Neuronal stem cell (in vitro differentiated cells): ENCODE results near the gene SLC7A6.

Source experiments
- DNase-seq: peaks from one replicate; pipeline ENCODE4 v3.0.0-alpha.2; 2013; ENCODE audit warnings: low spot score
- H2AFZ ChIP-seq: one replicate; pipeline ENCODE4 v1.6.1; 2013; ENCODE audit warnings: mild to moderate bottlenecking, low read length, inconsistent platforms
- H2AK5ac ChIP-seq: 2 replicates; pipeline ENCODE4 v1.6.1; 2013; ENCODE audit warnings: low read depth, mild to moderate bottlenecking, inconsistent platforms, low read length, moderate library complexity, mixed read lengths
- H2BK120ac ChIP-seq: 2 replicates; pipeline ENCODE4 v1.6.1; 2013; ENCODE audit warnings: low read depth, mild to moderate bottlenecking, inconsistent platforms, low read length, moderate library complexity, mixed read lengths
- H2BK12ac ChIP-seq: one replicate; pipeline ENCODE4 v1.6.1; 2013; ENCODE audit warnings: low read length, inconsistent platforms
- H2BK15ac ChIP-seq: 2 replicates; pipeline ENCODE4 v1.6.1; 2013; ENCODE audit warnings: mild to moderate bottlenecking, low read length, inconsistent platforms, mixed read lengths
- H2BK5ac ChIP-seq: one replicate; pipeline ENCODE4 v1.6.1; 2013; ENCODE audit warnings: inconsistent platforms, mild to moderate bottlenecking, low read length, moderate library complexity
- H3K14ac ChIP-seq: one replicate; pipeline ENCODE4 v1.6.1; 2013; ENCODE audit warnings: low read length, inconsistent platforms
- H3K18ac ChIP-seq: 2 replicates; pipeline ENCODE4 v1.6.1; 2013; ENCODE audit warnings: low read length, inconsistent platforms
- H3K23ac ChIP-seq: 2 replicates; pipeline ENCODE4 v1.6.1; 2013; ENCODE audit warnings: low read depth, mild to moderate bottlenecking, mixed read lengths, low read length, inconsistent platforms; ENCODE audit not compliant: poor library complexity
- H3K27ac ChIP-seq: replicated peaks from 3 replicates; pipeline ENCODE4 v1.5.1; 2013; ENCODE audit warnings: low read length, inconsistent platforms
- H3K27me3 ChIP-seq, 3 experiments: 2 replicates each; pipeline ENCODE4 v1.6.1; 2013; ENCODE audit warnings: low read length in 3 of 3, mild to moderate bottlenecking in 2 of 3, inconsistent platforms in 1 of 3, low read depth in 1 of 3, mixed read lengths in 1 of 3, moderate library complexity in 1 of 3; ENCODE audit not compliant: control insufficient read depth in 3 of 3, insufficient read depth in 3 of 3
- H3K36me3 ChIP-seq, 2 donors: replicated peaks in 1 of 2; 2 replicates each; pipeline ENCODE4 v1.6.1; 2013; ENCODE audit warnings: low read length in 2 of 2; ENCODE audit not compliant: control insufficient read depth in 2 of 2, insufficient read depth in 2 of 2
- H3K4ac ChIP-seq: 2 replicates; pipeline ENCODE4 v1.6.1; 2013; ENCODE audit warnings: inconsistent platforms, mild to moderate bottlenecking, low read length, moderate library complexity
- H3K4me1 ChIP-seq, 2 donors: 1 replicate in 1 of 2; 2 replicates in 1 of 2; pipeline ENCODE4 v1.6.1; 2013; ENCODE audit warnings: low read length in 2 of 2, low read depth in 1 of 2; ENCODE audit not compliant: control insufficient read depth in 2 of 2, insufficient read depth in 1 of 2
- H3K4me2 ChIP-seq: one replicate; pipeline ENCODE4 v1.6.1; 2013; ENCODE audit warnings: mild to moderate bottlenecking, low read length, inconsistent platforms; ENCODE audit not compliant: insufficient read depth, poor library complexity, severe bottlenecking
- H3K4me3 ChIP-seq, 2 donors: 2 replicates each; pipeline ENCODE4 v1.5.1; 2013; ENCODE audit warnings: low read length in 2 of 2, mild to moderate bottlenecking in 2 of 2, inconsistent platforms in 1 of 2, moderate library complexity in 1 of 2
- H3K79me1 ChIP-seq: one replicate; pipeline ENCODE4 v1.6.1; 2013; ENCODE audit warnings: low read depth, mild to moderate bottlenecking, inconsistent platforms, low read length, moderate library complexity
- H3K9ac ChIP-seq: one replicate; pipeline ENCODE4 v1.6.1; 2013; ENCODE audit warnings: mild to moderate bottlenecking, low read depth, low read length, inconsistent platforms; ENCODE audit not compliant: poor library complexity
- H3K9me3 ChIP-seq, 2 donors: replicated peaks in 1 of 2; 2 replicates each; pipeline versions ENCODE3 to v1.6.1; 2013; ENCODE audit warnings: low read length in 2 of 2, mild to moderate bottlenecking in 2 of 2, inconsistent platforms in 1 of 2, low read depth in 1 of 2, mixed read lengths in 1 of 2, moderate library complexity in 1 of 2; ENCODE audit not compliant: control insufficient read depth in 2 of 2, insufficient read depth in 1 of 2
- H4K8ac ChIP-seq: one replicate; pipeline ENCODE4 v1.6.1; 2013; ENCODE audit warnings: low read depth, mild to moderate bottlenecking, inconsistent platforms, low read length, moderate library complexity
- H4K91ac ChIP-seq: one replicate; pipeline ENCODE4 v1.6.1; 2013; ENCODE audit warnings: low read length, low read depth, mild to moderate bottlenecking, inconsistent platforms; ENCODE audit not compliant: poor library complexity
- WGBS, 2 donors: extraction: QIAGEN DNeasy Blood & Tissue Kit; methylation state at CpG; one replicate each; pipeline ENCODE4 v1.1.7; 2013; ENCODE audit warnings: missing lambda C conversion rate in 2 of 2, mixed read lengths in 1 of 2; ENCODE audit not compliant: insufficient read length in 2 of 2, insufficient replicate concordance in 1 of 2; ENCODE audit errors: extremely low coverage in 2 of 2; 5-methylcytosine and 5-hydroxymethylcytosine counted together

The SLC7A6 gene

GRCh38 chr16:68217506-68217905 is 46.8 kb upstream of the SLC7A6 start:
- H3K4me1 ChIP-seq = peaks cover 0 to 1% of the 10 kb centered on the region in 2 donors
- no peak overlapping the region for H4K91ac ChIP-seq
- H3K23ac ChIP-seq = no peak overlapping the region
- no peak overlapping the region for H2AK5ac ChIP-seq
- no peak overlapping the region for H3K14ac ChIP-seq
- no peaks in the 10 kb centered on the region for H3K9me3 ChIP-seq
- no peak overlapping the region for H4K8ac ChIP-seq
- no peak overlapping the region for H3K4me3 ChIP-seq
- no peak overlapping the region for H2BK15ac ChIP-seq
- H3K36me3 ChIP-seq = peaks cover 0 to 34% of the 10 kb centered on the region in 2 donors
- H2BK120ac ChIP-seq = no peak overlapping the region
- DNase-seq = no peak
- H3K27ac ChIP-seq = no peak overlapping the region
- H3K4me2 ChIP-seq = no peak overlapping the region
- no peak overlapping the region for H2AFZ ChIP-seq
- no peak overlapping the region for H3K9ac ChIP-seq
- no peak overlapping the region for H3K4ac ChIP-seq
- no peaks in the 10 kb centered on the region for H3K27me3 ChIP-seq
- no peaks in the 10 kb centered on the region for H3K79me1 ChIP-seq
- WGBS, 2 donors = no CpG with 5 or more reads among the region's 4 CpGs
- H2BK12ac ChIP-seq = no peak overlapping the region
- H3K18ac ChIP-seq = no peak overlapping the region
- no peak overlapping the region for H2BK5ac ChIP-seq

DNA sequence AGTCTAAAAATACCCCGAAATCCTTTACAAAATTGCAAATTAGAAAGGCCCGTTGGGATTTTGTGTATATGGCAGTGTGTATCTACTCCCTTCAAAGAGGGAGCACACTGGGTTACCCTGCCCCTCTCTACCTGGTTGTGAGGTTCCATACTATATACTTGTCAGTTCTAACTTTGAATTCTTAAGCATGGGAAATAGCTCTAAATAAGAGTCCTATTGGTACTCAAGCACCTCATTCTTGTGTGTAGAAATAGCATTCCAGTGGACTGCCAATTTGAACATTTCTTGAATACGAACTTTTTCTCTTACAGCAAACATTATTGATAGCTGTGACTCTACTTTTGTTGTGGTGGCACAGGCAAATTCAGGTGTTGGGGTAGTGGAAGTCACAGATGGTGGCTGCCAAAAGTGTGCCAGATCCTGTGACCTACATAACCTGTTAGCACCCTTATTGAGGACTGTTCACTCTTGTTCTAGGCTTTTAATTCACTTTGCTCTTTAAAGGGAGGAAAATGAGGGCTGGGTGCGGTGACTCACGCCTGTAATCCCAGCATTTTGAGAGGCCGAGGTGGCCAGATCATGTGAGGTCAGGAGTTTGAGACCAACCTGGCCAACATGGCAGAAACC is 44.5 kb upstream of the SLC7A6 start:
- H4K91ac ChIP-seq = no peak overlapping the region
- H3K14ac ChIP-seq = no peak overlapping the region
- no peak overlapping the region for H2BK12ac ChIP-seq
- no peak overlapping the region for H2AFZ ChIP-seq
- H2BK15ac ChIP-seq = no peak overlapping the region
- no peak overlapping the region for H3K4me3 ChIP-seq
- H3K27me3 ChIP-seq = no peaks in the 10 kb centered on the region
- no peaks in the 10 kb centered on the region for H3K9me3 ChIP-seq
- H3K4me1 ChIP-seq = peaks cover 0 to 1% of the 10 kb centered on the region in 2 donors
- H3K4ac ChIP-seq = no peak overlapping the region
- no peak overlapping the region for H4K8ac ChIP-seq
- H3K27ac ChIP-seq = no peak overlapping the region
- DNase-seq = no peak
- H3K9ac ChIP-seq = no peak overlapping the region
- no peaks in the 10 kb centered on the region for H3K79me1 ChIP-seq
- no peak overlapping the region for H3K23ac ChIP-seq
- no CpG with 5 or more reads among the region's 6 CpGs for WGBS, 2 donors
- no peak overlapping the region for H2BK5ac ChIP-seq
- no peak overlapping the region for H3K18ac ChIP-seq
- no peak overlapping the region for H2BK120ac ChIP-seq
- no peak overlapping the region for H3K4me2 ChIP-seq
- no peak overlapping the region for H2AK5ac ChIP-seq
- peaks cover 0 to 34% of the 10 kb centered on the region in 2 donors for H3K36me3 ChIP-seq

GRCh38 chr16:68223072-68223471 is 41.3 kb upstream of the SLC7A6 start:
- no peak overlapping the region for H3K14ac ChIP-seq
- H2AFZ ChIP-seq = no peak overlapping the region
- H2BK120ac ChIP-seq = no peak overlapping the region
- no peak overlapping the region for H2AK5ac ChIP-seq
- no peak overlapping the region for H3K27ac ChIP-seq
- no peak overlapping the region for H3K4ac ChIP-seq
- no peak overlapping the region for H3K23ac ChIP-seq
- H3K9me3 ChIP-seq = no peaks in the 10 kb centered on the region
- H3K4me3 ChIP-seq = no peak overlapping the region
- no peak overlapping the region for H3K18ac ChIP-seq
- H2BK15ac ChIP-seq = no peak overlapping the region
- no peak overlapping the region for H2BK5ac ChIP-seq
- H3K9ac ChIP-seq = no peak overlapping the region
- no peak overlapping the region for H3K4me2 ChIP-seq
- no peak overlapping the region for H4K91ac ChIP-seq
- peaks cover 6 to 39% of the 10 kb centered on the region in 2 donors for H3K36me3 ChIP-seq
- peaks cover 0 to 1% of the 10 kb centered on the region in 2 donors for H3K4me1 ChIP-seq
- no peaks in the 10 kb centered on the region for H3K79me1 ChIP-seq
- H4K8ac ChIP-seq = no peak overlapping the region
- no peak for DNase-seq
- no CpG with 5 or more reads among the region's 1 CpG for WGBS, 2 donors
- H3K27me3 ChIP-seq = no peaks in the 10 kb centered on the region
- no peak overlapping the region for H2BK12ac ChIP-seq

DNA sequence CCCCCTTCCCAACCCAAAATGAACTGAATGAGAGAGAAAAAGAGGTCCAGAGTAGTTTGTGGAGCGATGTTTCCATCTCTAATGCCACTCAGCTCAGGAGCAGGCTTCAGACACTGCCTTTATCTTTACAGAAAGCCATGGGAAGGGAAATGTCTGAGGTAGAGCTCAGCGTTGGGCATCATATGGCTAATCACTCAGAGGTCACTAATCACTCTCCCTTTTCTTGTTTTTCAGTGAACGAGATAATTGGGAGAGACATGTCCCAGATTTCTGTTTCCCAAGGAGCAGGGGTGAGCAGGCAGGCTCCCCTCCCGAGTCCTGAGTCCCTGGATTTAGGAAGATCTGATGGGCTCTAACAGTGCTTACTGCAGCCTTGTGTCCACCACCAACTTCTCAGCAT is 38.2 kb upstream of the SLC7A6 start:
- H2AFZ ChIP-seq = no peak overlapping the region
- H4K91ac ChIP-seq = no peak overlapping the region
- H3K9ac ChIP-seq = no peak overlapping the region
- no peak overlapping the region for H3K14ac ChIP-seq
- no peaks in the 10 kb centered on the region for H3K4me1 ChIP-seq
- no peak overlapping the region for H3K4ac ChIP-seq
- no peak overlapping the region for H3K4me3 ChIP-seq
- H3K79me1 ChIP-seq = no peaks in the 10 kb centered on the region
- H4K8ac ChIP-seq = no peak overlapping the region
- H3K18ac ChIP-seq = no peak overlapping the region
- no peak overlapping the region for H2BK12ac ChIP-seq
- no peak overlapping the region for H3K23ac ChIP-seq
- no peak for DNase-seq
- H3K27ac ChIP-seq = no peak overlapping the region
- no peak overlapping the region for H2BK5ac ChIP-seq
- H3K9me3 ChIP-seq = no peaks in the 10 kb centered on the region
- no peaks in the 10 kb centered on the region for H3K27me3 ChIP-seq
- no CpG with 5 or more reads among the region's 4 CpGs for WGBS, 2 donors
- no peak overlapping the region for H2BK15ac ChIP-seq
- peaks cover 7 to 56% of the 10 kb centered on the region in 2 donors for H3K36me3 ChIP-seq
- H2BK120ac ChIP-seq = no peak overlapping the region
- no peak overlapping the region for H2AK5ac ChIP-seq
- no peak overlapping the region for H3K4me2 ChIP-seq
